CD4-positive, alpha-beta T cell treated with Interleukin-12 subunit alpha and Interleukin-12 subunit beta, for 1 hour (primary cell): ENCODE results near the gene ACKR1.
A peak's percentile ranks its signal among the peaks of the same experiment; 100 is the strongest.

Experiments
- DNase-seq: peaks from one replicate; pipeline ENCODE4 v3.0.0-alpha.2; 2020

The ACKR1 gene

GRCh38 chr1:159187647-159188374 is 16.9 kb upstream of the ACKR1 start:
- no peak for DNase-seq

GRCh38 chr1:159188375-159188788 is 16.3 kb upstream of the ACKR1 start:
- DNase-seq, result no peak

GRCh38 chr1:159190441-159190840 is 14.2 kb upstream of the ACKR1 start:
- DNase-seq, result no peak

DNA sequence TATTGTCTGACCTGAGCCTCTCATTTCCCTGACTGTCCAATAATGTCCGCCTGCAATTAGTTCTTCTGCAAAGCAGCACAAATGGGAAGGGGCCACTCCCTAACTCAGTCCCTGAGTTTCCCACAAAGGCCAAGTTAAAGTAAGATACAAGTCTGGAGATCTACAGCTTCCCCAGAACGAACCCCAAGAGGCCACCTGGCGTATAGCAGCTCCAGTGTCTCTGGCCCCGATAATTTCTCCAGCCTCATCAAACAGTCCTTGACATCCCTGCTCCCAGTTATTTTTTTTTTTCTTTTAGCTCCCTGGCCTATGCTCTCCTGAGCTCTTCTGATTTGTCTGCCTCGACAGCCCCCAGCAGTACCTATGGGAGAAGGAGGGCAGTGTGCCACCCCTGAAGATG is 8.1 kb upstream of the ACKR1 start:
- no peak for DNase-seq

- DNase-seq, result peak; percentile 30
These were observed 6.8 kb upstream of the ACKR1 start for GRCh38 chr1:159197561-159198557.

- no peak for DNase-seq
These were observed 4.8 kb upstream of the ACKR1 start for GRCh38 chr1:159199901-159200300.

DNA sequence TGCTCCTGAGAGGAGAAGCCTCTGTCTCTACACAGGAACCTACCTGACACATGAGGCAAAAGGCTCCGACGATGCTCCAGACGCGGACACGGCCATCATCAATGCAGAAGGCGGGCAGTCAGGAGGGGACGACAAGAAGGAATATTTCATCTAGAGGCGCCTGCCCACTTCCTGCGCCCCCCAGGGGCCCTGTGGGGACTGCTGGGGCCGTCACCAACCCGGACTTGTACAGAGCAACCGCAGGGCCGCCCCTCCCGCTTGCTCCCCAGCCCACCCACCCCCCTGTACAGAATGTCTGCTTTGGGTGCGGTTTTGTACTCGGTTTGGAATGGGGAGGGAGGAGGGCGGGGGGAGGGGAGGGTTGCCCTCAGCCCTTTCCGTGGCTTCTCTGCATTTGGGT is 3.9 kb upstream of the ACKR1 start:
- DNase-seq, result no peak

DNA sequence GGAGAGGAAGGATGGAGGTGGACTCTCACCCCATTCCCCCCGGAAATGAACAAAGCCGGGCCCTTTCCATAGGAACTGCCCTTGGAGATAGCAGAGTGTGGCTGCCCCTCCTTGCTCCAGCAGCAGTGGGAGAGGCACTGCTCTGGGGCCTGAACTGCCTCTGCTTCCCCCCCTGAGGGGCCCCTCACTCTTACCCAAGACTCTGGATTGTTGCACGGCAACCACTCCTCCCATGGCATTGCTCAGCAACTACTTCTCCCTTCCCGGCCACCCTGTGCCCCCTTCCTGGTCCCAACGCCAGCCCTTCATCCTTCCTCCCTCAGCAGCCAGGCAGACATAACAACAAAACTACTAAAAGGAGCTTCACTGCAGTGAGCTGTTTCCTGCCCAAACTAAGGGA is 3.0 kb upstream of the ACKR1 start:
- no peak for DNase-seq

DNA sequence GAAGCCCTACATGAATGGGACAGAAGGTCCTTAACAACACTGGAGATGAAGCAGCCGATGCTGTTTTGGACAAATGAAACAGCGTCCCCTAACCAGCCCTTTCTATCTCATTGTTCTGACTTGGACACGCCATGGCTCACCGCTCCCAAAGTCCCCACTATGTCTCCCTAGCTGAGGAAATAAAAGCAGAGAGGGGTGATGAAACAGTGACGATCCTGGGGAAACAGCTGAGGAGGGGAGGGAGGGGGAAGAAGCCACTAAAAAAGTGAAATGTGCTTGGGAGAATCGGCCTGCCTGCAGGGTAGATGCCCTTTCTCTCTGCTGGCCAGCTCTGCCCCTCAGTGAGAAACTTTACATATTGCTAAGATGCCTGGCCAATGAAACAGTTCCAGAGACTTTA is 1.1 kb upstream of the ACKR1 start:
- DNase-seq, result no peak

GRCh38 chr1:159205225-159205624 is 550 bp downstream of the ACKR1 start:
- no peak for DNase-seq

DNA sequence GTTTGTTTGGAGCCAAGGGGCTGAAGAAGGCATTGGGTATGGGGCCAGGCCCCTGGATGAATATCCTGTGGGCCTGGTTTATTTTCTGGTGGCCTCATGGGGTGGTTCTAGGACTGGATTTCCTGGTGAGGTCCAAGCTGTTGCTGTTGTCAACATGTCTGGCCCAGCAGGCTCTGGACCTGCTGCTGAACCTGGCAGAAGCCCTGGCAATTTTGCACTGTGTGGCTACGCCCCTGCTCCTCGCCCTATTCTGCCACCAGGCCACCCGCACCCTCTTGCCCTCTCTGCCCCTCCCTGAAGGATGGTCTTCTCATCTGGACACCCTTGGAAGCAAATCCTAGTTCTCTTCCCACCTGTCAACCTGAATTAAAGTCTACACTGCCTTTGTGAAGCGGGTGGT is 1.4 kb downstream of the ACKR1 start:
- no peak for DNase-seq

DNA sequence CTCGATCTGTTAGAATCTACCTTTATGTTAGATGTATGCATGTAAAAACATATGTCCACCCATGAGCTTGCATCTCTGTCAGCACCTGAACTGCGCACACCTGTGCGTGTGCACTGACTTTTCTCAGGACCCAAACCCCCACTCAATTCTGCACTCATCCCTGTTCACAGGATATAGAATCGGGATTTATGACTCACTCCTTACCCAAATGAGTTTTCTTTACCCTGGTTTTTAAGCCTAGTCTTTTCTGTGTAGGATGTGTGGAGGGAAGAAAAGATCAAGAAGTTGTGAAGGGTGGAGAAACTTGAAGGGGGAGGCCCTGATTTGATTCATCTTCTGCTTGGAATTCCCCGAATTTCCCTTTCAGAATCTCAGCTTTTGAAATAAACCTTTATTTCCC is 2.4 kb downstream of the ACKR1 start:
- DNase-seq, result no peak

DNA sequence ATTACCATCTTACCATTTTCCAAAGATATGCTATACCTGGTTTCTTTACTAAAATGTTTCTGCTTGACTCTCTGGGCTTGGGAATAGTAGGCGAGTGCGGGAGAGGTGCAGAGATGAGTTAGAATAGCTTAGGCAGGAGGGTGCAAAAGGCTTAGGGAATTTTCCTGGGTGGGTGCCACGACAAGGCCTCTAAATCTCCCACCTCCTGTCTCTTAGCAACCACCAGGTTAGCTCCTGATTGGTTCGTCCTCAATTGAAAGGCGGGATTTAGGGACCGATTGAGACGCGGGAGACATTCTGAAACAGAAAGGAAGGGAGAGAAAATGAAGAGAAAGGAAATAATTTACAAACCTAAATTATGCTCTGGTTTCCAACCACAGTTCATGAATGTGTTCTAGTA is 3.1 kb downstream of the ACKR1 start:
- no peak for DNase-seq

GRCh38 chr1:159208175-159208825 is 3.6 kb downstream of the ACKR1 start:
- DNase-seq, result no peak

GRCh38 chr1:159209061-159209460 is 4.4 kb downstream of the ACKR1 start:
- no peak for DNase-seq

DNA sequence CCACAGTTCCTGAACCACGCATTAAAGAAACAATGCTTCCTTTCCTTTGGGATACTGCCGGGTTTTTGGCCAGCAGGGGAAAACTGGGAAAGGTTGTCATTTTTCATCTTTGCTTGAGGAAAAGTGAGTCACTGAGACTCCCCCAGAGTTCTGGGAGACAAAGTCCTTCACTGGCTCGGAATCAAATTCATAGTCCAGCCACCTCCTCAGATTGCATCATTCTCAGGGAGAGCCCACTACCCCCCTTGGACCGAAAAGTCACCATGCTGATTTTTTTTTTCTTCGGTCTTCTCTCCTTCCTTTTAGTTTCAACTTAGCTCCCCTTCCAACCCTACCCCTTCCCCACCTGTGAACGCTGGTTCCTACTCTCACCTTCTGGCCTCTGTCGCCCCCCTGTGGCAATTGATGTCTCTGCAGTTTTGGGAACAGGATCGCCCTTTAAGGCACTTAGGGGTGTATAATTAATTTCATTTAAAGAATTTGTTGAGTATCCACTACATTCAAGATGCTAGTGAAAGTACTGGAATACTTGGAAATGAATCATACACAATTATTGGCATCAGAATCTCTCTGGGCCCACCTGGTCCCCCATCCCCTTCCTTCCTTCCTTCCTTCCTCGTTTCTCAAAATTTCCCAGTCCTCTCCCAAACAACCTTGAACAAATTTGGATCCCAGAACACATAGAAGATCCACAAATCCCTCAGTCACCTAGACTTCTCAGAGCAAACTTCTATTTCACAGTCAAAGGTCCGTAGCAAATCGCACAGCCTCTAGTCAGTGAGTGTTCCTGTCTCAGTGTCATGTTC is 6.9 kb downstream of the ACKR1 start:
- DNase-seq, result peak; percentile 34

GRCh38 chr1:159212596-159212995 is 7.9 kb downstream of the ACKR1 start:
- DNase-seq, result no peak

DNA sequence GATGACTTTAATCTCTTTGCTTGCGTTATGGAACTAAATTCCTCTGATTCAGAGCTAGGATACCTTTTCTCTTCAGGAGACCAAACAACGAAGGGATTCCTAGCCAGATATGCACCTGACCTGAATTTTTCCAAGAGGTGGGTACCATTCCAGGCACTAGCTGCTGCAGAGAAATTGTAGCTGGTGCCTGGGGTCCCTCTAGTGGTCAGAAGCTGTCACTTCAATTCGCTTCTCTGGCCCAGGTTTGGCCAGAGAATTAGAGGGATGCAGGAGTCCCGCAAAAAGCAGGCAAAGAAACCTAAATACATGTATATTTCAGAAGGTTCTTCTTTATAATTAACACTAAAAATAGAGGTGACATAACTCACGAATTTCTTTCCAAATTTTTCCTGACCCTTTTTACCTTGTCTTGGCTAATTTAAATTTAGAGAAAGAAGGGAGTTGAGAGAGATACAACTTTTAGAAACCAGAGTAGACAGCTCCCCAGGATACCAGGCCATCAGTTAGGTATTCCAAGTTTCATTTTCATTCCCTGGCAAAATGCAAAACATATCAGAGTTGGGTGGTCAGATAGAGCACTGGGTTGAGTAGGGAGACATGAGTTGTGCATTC is 9.6 kb downstream of the ACKR1 start:
- DNase-seq, result peak; percentile 40

GRCh38 chr1:159218649-159219636 is 14.3 kb downstream of the ACKR1 start:
- DNase-seq, result no peak

GRCh38 chr1:159222075-159222865 is 17.6 kb downstream of the ACKR1 start:
- DNase-seq, result no peak
